Measurements from ENCODE around the gene KIRREL2. TPM values are rescaled to one million over a fixed set of nuclear protein-coding genes. Genes with fewer than 3 reads are reported as not detected.

Gene KIRREL2
- total RNA-seq, 1 experiment from 2014 or later: 3.1 TPM

GRCh38 chr19:35842666-35843272 is 13.9 kb upstream of the KIRREL2 start:
- Mint-ChIP-seq H3K4me3 (no peak overlapping the region), H3K9me3 (peaks cover 2 to 3% of the 10 kb centered on the region in 2 experiments; a peak in 2 of 5 replicates), H3K27me3 (ENCODE audit: low read depth) (peaks cover 77% of the 10 kb centered on the region), H3K27ac (no peak overlapping the region), H3K36me3 (ENCODE audit: insufficient read depth in 1 of 3, low read depth in 3 of 3) (no peaks in the 10 kb centered on the region; a peak in 1 of 7 replicates), H3K4me1 (peaks cover 18 to 25% of the 10 kb centered on the region in 2 experiments)
- WGBS (ENCODE audit: extremely low coverage, insufficient read length, low lambda C conversion rate): no CpG with 5 or more reads among the region's 4 CpGs
- H3K56ac ChIP-seq (ENCODE audit: insufficient read length, low read depth, low read length): no peak overlapping the region
- no peaks in the 10 kb centered on the region for H3K79me2 ChIP-seq (ENCODE audit: insufficient read depth, low read length)
- no peak overlapping the region for H2AK5ac ChIP-seq (ENCODE audit: insufficient read length, low read length)
- no peaks in the 10 kb centered on the region for H3K4me1 ChIP-seq (ENCODE audit: insufficient read depth, low read length)
- H4K20me1 ChIP-seq (ENCODE audit: control insufficient read depth, insufficient read depth, insufficient read length): no peaks in the 10 kb centered on the region
- no peak overlapping the region for H2AFZ ChIP-seq (ENCODE audit: low read length)
- no peak overlapping the region for H2BK15ac ChIP-seq (ENCODE audit: low read depth, low read length)
- H3K27me3 ChIP-seq (ENCODE audit: insufficient read depth, low read length): peaks cover 23% of the 10 kb centered on the region; the same call in 1 of the 2 replicates
- H2BK20ac ChIP-seq (ENCODE audit: low read depth, low read length, poor library complexity, severe bottlenecking): no peak overlapping the region
- no peak overlapping the region for H3K18ac ChIP-seq (ENCODE audit: insufficient read length, low read depth, low read length)
- no peak overlapping the region for H4K8ac ChIP-seq (replicated peaks; ENCODE audit: insufficient read length, low read depth, low read length)
- H3T11ph ChIP-seq (ENCODE audit: low read length): no peak overlapping the region
- no peak overlapping the region for H3K9ac ChIP-seq (ENCODE audit: extremely low read depth, insufficient read length, low read length)
- no peak overlapping the region for H2BK12ac ChIP-seq (ENCODE audit: insufficient read length, low read depth, low read length)
- no peak overlapping the region for H3K4me2 ChIP-seq (ENCODE audit: insufficient read depth, insufficient read length, low read length)
- H3K23ac ChIP-seq (ENCODE audit: insufficient read length, low read depth, low read length): no peak overlapping the region
- no peak overlapping the region for H3K27ac ChIP-seq (ENCODE audit: insufficient read length, low read depth, low read length)
- H4K5ac ChIP-seq (ENCODE audit: insufficient read length, low read depth, low read length): no peak overlapping the region
- no peak overlapping the region for H2BK5ac ChIP-seq (ENCODE audit: insufficient read length, low read length)
- H3K4ac ChIP-seq (ENCODE audit: low read depth, low read length): no peak overlapping the region
- H4K91ac ChIP-seq (ENCODE audit: insufficient read length, low read depth, low read length): no peak overlapping the region
- TF ChIP-seq CTCF (conservative IDR thresholded peaks at IDR 0.05): no peak
- H3K14ac ChIP-seq (ENCODE audit: insufficient read depth, low read length): no peak overlapping the region
- H3K79me1 ChIP-seq (ENCODE audit: insufficient read depth, low read depth, low read length, poor library complexity, severe bottlenecking): no peaks in the 10 kb centered on the region
- no peak for DNase-seq
- no peaks in the 10 kb centered on the region for H3K9me3 ChIP-seq (ENCODE audit: control insufficient read depth, low read depth, low read length)
- peaks cover 15% of the 10 kb centered on the region for H3K23me2 ChIP-seq (ENCODE audit: insufficient read length, low read depth, low read length, poor library complexity, severe bottlenecking)
- H2BK120ac ChIP-seq (ENCODE audit: low read depth, low read length, poor library complexity, severe bottlenecking): no peak overlapping the region
